ENCODE results near the gene USP24.
A peak's percentile ranks its signal among the peaks of the same experiment; 100 is the strongest.

Gene USP24

DNA sequence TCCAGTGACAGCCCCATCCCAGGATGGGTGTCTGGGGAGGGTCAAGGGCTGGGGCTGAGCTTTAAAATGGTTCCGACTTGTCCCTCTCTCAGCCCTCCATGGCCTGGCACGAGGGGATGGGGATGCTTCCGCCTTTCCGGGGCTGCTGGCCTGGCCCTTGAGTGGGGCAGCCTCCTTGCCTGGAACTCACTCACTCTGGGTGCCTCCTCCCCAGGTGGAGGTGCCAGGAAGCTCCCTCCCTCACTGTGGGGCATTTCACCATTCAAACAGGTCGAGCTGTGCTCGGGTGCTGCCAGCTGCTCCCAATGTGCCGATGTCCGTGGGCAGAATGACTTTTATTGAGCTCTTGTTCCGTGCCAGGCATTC, 151.6 kb downstream of the USP24 start:
- no peak for DNase-seq
- intact Hi-C loops (cut with DNase I), result no loop called here

DNA sequence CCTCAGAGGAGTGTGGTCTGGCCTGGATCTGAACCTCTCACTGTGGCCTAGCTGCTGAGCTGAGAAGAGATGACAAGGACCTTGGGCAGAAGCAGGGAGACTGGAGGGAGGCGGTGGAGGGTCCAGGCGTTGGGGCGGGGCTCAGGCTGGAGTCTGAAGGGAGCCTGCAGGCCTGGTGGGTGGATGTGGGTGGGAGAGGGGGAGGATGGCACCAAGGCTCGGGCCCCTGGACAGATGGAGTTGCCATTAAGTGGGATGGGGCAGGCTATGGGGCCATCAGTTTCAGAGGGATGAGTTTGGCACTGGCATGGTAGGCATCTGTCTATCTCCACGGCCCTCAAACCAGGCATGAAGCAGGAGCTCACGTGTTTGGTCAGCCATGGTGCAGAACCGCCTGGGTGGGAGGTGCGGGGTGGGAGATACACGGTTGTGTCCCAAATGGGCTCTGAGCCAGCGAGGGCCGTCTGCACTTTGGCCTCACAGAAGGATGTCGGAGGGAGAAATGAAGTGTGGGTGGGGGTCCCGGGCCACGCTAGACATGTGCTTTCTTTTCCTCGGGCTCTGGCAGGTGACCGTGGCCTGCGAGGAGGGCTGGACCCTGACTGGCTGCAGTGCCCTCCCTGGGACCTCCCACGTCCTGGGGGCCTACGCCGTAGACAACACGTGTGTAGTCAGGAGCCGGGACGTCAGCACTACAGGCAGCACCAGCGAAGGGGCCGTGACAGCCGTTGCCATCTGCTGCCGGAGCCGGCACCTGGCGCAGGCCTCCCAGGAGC, 152.2 kb downstream of the USP24 start:
- peak in 2 of 42 donors; percentile 7 to 16 for DNase-seq
- intact Hi-C loops (cut with DNase I), result no loop called here

DNA sequence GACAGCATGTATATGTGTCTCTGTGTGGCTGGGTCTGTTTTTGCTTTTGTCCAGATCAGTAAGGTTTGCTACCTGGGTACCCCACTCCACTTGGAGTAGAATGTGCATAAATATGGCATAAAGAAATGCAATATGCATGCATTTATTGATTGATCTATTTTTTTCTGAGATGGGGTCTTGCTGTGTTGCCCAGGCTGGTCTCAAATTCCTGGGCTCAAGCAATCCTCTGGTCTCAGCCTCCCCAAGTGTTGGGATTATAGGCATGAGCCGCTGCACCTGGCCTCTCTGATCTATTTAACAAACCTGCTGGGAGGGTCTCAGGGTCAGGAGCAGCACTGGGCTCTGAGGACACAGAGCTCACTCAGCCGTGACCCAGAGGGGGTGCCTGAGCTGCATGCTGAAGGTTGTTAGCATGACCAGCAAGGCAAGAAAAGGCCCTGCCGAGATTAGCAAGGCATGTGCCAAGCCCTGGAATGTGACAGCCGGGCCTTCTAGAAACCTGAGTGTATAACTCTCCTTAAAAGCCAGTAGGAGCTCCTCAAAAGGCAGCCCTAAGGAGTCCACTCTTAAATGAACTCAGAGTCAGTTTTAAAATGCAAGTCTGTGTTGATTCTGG, 153.3 kb downstream of the USP24 start:
- DNase-seq, result peak in 1 of 42 donors; percentile 9
- intact Hi-C loops (cut with DNase I), result no loop called here

DNA sequence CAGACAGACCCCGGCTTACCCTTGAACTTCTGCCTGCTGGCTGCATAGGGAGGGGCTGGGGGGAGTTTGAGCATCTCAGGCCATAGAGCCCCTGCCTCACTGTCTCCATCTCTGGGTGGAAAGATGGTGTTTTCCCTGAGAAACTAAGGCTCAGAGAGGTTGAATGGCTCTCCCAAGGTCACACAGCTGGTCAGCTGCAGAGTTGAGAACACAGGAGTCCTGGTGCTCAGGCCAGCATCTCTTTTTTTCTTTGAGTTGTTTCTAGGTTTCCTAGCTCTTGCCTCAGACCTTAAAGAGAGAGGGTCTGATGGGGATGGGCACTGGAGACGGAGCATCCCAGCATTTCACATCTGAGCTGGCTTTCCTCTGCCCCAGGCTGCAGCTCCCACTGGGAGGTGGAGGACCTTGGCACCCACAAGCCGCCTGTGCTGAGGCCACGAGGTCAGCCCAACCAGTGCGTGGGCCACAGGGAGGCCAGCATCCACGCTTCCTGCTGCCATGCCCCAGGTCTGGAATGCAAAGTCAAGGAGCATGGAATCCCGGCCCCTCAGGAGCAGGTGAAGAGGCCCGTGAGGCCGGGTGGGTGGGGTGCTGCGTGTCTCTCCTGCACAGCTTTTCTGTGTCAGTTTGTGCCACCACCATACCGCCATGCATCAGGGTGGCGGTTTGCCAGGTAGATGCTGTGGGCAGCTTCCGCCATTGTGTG, 154.0 kb downstream of the USP24 start:
- peak in 1 of 42 donors; percentile 3 for DNase-seq
- intact Hi-C loops (cut with DNase I), result no loop called here

DNA sequence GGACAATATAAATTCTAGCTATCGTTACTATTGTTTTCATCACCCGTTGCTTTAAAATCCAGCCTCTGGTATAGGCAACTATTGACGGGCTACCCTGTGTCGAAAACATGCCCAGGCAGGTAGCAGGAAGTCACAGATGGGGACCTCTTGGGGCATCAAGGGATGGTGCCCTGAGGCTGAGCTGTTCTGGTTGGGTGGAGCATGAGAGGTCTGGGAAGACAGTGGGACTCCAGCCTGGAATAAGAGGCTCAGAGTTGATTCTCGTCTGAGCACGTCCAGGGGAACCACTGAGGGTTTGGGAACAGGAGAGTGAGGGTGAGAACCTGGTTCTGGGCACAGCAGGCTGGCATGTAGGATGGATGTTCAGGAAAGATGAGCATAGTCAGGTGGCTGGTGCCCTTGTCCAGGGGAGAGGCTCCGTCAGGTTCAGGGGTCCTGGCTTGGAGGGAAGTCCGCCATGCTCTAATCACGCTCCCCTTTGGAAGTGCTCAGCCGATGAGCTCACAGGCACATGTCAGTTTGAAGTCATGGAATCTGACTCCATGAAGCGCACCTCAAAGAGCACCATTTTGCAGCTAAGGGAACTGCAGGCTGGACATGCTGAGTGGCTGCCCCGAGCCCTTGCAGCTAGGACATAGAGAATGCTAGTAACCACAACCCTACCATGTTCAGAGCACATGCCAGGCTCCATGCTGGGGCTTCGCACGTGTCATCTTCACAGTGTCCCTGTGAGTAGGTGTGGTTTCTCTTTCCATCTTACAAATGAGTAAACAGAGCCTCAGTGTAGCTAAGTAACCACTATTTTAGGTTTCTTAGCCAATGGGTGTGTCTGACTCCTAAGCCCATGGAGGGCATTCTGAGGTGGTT, 154.8 kb downstream of the USP24 start:
- peak in 2 of 42 donors; percentile 9 to 32 for DNase-seq
- intact Hi-C loops (cut with DNase I), result no loop called here

DNA sequence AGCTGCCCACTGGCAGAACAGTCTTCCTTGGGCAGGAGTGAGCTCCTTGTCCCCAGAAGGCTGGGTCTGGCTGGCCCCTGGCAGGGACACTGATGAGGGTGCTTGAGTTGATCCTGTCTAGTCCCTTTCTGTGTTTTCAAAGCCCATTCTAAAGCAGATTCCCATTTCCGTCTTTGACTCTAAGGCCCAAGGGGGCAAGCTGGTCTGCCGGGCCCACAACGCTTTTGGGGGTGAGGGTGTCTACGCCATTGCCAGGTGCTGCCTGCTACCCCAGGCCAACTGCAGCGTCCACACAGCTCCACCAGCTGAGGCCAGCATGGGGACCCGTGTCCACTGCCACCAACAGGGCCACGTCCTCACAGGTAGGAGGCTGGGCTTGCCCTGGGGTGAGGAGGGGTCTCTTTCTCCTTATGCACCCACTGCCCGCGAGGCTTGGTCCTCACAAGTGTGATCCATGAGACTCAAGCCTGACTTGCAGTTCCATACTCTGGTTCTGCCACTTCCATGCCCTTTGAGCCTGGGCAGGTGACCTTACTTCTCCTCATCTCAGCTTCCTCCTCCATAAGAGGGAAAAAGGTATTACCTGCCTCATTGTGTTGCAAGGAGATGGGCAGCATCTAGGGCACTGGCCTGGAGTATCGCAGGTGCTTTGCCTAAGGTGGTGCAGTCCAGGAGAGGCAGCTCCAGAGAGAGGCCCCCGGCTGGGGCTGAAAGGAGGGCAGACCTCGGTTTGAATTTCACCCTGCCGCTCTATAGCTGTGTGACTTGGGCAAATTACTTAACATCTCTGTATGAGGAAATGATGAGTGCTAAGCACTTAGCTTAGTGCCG, 155.6 kb downstream of the USP24 start:
- intact Hi-C loops (cut with DNase I), result no loop called here

DNA sequence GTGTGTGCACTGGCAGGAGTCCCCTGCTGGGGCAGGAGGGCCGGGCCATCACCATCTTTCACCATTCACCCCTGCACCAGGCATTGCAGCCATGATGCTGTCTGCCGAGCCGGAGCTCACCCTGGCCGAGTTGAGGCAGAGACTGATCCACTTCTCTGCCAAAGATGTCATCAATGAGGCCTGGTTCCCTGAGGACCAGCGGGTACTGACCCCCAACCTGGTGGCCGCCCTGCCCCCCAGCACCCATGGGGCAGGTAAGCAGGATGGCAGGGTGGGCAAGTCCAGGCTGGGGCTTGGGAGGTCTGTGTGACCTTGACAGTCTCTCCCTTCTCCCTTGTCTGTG, 157.2 kb downstream of the USP24 start:
- peak in 1 of 42 donors; percentile 28 for DNase-seq
- intact Hi-C loops (cut with DNase I), result no loop called here

More for the DNA sequence above, 155.6 kb downstream of the USP24 start:
- DNase-seq, result peak in 2 of 42 donors; percentile 17 to 25

DNA sequence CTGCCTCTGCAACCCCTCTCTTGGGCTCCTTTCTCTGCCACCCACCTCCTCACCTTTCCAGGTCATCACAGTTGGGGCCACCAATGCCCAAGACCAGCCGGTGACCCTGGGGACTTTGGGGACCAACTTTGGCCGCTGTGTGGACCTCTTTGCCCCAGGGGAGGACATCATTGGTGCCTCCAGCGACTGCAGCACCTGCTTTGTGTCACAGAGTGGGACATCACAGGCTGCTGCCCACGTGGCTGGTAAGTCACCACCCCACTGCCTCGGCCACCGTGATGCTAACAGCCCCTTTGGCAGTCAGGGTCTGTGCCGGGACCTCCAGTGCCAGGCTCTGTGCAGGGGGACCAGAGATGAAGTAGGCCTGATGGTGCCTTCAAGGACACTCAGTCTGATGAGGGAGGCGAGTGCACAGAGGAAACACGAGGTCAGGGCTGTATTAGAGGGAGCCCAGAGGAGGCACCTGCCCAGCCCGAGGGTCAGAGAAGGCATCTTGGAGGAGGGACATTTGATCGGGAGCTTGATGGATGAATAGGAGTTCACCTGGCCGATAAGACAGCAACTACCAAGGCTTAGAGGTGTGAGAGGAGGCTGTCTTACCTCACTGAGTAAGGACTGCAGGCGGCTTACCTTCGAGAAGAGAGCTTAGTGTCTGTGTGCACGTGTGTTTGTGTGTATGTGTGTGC, 157.8 kb downstream of the USP24 start:
- peak in 2 of 42 donors; percentile 10 to 24 for DNase-seq
- intact Hi-C loops (cut with DNase I), result no loop called here

DNA sequence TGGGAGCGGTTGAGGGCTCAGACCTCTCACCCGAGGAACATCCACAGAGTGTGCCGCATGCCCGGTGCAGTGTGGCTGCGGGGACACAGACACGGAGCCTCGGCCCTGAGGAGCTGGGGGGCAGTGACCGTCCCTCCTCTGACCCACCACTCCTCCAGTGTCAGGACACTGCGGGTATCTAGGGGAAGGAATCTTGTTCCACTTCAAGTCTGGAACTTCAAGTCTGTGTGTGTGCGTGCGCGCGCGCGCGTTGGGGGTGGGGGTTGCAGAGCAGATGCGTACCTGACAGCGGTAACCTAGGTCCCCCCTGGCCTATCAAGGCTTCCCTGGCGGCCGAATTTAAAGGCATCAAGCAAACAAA, 158.6 kb downstream of the USP24 start:
- DNase-seq, result peak in 3 of 42 donors; percentile 10 to 20 (median 16)
- intact Hi-C loops (cut with DNase I), result no loop called here

DNA sequence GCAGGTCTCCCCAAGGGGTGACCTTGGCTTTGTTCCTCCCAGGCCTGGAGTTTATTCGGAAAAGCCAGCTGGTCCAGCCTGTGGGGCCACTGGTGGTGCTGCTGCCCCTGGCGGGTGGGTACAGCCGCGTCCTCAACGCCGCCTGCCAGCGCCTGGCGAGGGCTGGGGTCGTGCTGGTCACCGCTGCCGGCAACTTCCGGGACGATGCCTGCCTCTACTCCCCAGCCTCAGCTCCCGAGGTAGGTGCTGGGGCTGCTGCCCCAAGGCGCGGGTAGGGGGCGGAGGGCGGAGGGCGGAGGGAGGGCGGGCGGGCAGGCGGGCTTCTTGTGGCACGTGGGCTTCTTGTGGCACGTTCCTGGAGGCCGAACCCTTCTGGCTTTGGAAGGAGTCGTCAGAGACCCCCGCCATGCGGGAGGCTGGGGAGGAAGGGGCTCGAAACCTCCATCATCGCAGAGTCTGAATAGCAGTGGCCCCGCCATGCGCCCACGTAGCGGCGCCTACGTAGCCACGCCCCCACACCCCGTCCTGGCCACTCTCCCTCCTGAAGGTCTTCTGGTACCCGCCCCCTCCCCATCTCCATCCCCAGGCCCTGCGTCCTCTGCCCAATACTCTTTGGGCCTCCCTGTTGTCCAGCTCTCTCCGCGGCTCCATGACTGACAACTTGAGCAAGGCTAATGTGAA, 159.1 kb downstream of the USP24 start:
- intact Hi-C loops (cut with DNase I), result no loop called here
- DNase-seq, result peak in 3 of 42 donors; percentile 6 to 23 (median 8)

DNA sequence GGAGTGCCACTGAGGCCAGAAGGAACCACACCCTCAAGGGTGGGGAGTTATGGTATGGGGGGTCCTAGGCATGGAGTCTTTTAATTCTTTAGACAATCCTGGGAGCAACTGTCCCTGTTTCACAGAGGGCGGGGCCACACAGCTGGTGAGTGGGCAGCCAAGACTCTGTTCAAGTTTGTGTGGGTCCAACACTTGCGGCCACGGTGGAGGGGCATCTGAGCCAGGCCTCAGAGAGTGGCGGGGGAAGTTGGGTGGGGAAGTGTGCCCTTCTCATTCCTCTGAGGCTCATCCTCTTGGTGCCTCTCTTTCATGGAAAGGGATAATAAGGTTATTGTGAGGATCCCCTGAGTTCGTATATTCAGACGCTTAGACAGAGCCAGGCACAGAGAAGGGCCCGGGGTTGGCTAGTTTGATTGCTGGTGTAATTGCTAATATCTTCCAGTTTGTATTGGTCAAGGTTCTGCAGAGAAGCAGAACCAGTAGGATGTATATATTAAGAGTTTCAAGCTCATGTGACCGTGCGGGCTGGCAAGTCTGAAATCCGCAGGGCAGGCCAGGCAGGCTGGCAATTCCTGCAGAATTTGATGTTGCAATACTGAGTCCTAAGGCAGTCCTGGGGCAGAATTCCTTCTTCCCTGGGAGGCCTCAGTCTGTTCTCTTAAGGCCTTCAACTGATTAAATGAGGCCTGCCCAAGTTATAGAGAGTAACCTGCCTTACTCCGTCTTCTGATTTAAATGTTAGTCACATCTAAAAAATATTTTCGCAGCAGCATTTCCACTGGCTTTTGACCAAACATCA, 159.9 kb downstream of the USP24 start:
- intact Hi-C loops (cut with DNase I), result no loop called here

DNA sequence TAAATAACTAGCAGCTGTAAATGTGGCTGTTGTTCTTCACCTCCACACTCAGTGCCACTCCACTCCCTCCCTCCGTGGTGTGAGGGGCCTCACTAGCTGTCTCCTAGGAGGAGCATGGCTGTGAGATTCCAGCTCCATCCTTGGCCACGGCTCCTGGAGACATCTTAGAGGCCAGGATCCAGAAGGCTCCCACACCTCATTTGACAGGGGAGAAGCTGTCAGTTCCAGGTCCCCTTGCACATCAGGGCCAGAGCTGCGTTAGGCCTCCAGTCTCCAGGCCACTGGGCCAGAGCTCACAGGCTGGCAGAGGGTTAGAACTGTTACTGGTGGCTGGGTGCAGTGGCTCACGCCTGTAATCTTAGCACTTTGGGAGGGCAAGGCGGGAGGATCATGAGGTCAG, 160.8 kb downstream of the USP24 start:
- intact Hi-C loops (cut with DNase I), result no loop called here
- DNase-seq, result peak in 2 of 42 donors; percentile 22 to 23

More for the DNA sequence above, 159.9 kb downstream of the USP24 start:
- peak in 4 of 42 donors; percentile 11 to 41 (median 30) for DNase-seq

DNA sequence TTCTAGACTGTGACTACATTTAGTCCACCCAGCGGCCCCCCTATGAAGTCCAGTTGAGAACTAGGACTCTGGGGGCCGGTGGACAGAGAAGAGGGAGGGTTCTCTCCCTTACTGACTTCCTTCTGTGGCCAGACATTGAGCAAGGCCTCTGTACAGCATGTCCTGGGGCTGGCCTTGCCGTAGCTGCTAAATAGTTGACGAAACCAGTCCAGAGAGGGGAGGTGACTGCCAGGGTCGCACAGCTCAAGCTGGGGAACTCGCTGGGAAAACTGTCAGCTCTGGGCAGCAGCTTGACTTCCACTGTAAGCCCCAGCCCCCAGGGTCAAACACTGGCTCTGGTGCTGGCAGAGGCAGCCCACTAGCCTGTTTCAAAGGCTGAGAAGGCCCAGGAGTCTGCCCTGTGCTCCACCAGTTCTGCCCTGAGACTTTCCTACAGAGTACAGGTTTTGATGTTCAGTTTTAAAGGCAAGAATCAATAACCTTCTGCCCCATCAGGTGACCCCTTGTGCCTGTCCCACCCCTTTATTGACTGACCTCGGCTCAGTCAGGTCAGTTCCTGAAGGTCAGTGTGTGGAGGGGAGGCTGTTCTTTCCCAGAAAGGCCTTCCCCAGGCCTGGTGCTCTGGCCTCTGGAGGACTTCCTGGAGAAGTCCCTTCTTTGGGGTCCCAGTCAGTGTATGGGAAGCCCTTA, 161.8 kb downstream of the USP24 start:
- intact Hi-C loops (cut with DNase I), result no loop called here
- DNase-seq, result peak in 3 of 42 donors; percentile 23 to 42 (median 25)

DNA sequence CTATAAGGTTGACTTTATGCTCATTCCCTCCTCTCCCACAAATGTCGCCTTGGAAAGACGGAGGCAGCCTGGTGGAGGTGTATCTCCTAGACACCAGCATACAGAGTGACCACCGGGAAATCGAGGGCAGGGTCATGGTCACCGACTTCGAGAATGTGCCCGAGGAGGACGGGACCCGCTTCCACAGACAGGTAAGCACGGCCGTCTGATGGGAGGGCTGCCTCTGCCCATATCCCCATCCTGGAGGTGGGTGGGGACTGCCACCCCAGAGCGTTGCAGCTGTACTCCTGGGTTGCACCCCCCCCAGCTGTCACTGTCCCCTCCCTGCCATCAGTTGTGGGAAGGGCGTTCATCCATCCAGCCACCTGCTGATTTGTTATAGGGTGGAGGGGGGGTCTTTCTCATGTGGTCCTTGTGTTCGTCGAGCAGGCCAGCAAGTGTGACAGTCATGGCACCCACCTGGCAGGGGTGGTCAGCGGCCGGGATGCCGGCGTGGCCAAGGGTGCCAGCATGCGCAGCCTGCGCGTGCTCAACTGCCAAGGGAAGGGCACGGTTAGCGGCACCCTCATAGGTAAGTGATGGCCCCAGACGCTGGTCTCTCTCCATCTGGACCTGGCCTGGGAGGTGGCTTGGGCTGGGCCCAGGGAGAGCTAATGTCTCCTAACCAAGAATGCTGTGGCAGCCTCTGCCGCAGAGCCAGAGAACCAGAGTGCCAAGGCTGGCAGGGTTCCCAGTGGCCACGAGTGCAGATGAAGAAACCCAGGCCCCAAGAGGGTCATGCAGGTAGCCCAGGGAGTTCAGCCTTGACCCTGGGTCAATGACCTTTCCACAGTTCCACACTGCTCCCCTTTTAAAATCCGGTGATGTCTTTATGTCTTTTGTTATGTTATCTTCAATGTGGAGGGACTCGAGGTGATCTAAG, 162.7 kb downstream of the USP24 start:
- intact Hi-C loops (cut with DNase I), result no loop called here
- DNase-seq, result peak in 1 of 42 donors; percentile 34

DNA sequence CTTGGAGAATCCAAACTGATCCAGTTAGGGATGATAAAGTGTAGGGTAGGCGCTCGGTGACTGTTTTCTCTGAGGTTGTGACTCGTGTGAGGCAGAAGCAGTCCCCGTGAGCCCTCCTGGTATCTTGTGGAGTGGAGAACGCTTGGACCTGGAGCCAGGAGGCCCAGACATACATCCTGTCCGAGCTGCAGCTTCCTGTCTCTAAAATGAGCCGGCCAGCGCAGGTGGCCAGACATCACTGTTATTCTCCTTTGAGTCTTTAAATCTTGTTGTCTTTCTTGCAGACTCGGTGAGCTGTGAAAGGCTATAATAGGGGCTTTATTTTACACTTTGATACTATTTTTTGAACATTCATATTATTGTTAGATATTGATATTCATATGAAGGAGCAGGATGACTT, 163.5 kb downstream of the USP24 start:
- intact Hi-C loops (cut with DNase I), result no loop called here
- peak in 1 of 42 donors; percentile 23 for DNase-seq

All from head of caudate nucleus (tissue), 42 donors.